GM21515 (cell line): Measurements from ENCODE around the gene POC1A.

Experiments used
- ATAC-seq: cut with Tn5 transposase; IDR thresholded peaks from one replicate; pipeline ENCODE4 v1.9.1; 2021; ENCODE audit not compliant: unreplicated experiment

Gene POC1A

DNA sequence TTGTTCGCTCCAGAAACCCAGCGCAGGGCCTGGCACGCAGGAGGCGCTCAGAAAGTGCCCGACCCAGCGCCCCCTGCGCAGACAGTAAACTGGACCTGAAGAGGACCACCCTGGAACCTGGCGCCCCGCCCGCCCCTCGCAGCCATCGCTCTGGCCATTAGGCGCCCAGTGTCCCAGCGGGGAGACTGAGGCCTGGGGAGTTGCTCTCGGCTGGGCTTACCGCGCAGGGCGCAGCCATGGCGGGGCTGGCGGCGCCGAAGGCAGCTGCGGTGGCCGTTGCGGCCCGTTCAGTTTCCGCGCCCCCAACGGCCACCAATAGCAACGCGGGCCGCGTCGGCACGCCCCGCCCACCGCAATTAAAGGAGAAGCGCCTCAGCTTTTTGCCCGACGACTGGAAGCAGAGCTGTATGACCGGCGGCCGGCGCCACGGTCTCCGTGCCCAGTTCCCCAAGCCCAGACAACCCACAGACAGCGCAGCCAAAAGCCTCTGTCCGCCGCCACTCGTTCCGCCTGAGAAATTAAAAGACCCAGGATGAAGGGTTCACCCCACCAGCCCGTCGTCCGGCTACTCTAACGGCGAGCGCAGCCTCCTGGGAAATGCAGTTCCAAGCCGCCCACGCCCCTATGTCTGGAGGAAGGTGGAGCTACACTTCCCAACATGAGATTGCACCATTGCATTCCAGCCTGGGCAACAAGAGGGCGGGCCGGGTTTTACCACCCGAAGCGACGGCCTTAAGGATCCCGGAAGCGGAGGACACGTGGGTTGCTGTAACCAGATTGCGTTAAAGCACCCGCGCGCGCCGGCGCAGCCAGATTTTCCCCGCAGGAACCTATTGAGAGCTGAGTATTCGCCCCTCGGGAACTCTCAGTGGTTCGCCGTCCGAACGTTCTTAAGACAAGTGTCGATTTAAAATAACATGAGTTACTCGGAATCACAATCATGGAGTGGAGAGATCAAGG, at the start of gene POC1A:
Gene POC1A, minus strand, starts transcription at position 289 of the 960 bp plus-strand sequence. Its CDS starts 51 bp downstream, at position 238.
- peak; percentile 71 for ATAC-seq

DNA sequence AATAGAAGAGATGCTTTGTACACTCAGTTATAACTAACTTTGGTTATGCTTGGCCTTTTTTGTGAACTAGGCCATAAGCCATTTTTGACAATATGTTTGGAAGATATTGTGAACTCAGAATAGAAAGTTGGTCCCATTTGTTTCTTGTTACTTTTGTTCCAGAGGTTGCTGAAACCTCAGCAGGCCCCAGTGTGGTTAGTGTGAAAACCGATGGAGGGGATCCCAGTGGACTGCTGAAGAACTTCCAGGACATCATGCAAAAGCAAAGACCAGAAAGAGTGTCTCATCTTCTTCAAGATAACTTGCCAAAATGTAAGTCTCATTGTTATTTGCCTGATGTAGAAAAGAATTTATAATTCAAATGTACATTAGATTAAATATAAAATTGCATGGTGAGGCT, 49.5 kb upstream of the POC1A start:
- no peak for ATAC-seq

DNA sequence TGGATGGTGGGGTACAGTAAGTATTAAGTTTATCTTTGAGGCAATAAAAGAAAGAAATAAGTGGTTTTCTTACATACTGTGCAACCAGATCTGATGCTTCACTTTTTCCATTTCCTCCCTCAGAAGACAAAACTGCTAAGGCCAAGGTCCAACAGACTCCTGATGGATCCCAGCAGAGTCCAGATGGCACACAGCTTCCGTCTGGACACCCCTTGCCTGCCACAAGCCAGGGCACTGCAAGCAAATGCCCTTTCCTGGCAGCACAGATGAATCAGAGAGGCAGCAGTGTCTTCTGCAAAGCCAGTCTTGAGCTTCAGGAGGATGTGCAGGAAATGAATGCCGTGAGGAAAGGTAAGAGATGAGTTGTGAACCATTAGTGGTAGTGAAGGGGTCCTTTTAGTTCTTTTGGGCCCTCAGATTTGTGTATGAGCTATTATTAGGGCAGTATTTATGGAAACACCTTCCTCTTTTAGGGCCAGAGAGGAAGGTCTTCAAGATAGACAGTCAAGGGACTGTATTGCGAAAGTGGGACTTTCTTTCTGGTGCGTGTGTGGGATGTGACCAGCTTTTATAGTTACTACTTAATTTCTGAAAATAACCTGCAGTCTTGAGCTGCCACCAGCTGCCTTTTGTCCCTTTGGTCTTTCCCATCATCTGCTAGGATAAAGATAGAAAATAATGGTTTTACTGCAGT, 48.3 kb upstream of the POC1A start:
- ATAC-seq = no peak

DNA sequence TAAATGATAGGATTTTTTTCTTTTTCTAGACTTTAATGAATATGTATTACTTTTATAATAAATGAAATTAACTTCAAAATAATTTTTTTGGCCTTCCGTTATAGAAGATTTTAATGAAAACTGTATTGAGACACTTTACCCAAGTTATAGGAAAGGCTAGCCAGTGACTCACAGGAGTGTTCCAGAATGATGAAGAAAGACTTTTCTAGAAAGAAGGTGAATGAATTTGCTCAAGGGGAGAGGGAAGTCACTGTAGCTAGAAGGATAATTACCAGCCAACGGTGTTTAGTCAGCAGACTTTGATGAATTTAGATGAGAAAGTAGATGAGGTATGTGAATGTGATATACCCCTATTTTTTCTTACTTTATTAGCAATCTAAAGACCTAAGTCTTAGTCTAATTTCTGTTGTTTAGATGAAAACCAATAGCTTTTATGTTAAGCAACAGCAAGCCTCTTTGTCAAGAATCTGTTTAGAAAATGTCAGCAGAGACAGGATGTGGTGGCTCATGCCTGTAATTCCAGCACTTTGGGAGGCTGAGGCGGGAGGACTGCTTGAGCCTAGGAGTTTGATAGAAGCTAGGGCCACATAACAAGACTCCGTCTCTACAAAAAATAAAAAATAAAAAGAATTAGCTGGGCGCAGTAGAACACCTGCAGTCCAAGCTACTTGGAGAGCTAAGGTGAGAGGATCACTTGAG, 46.9 kb upstream of the POC1A start:
- no peak for ATAC-seq

DNA sequence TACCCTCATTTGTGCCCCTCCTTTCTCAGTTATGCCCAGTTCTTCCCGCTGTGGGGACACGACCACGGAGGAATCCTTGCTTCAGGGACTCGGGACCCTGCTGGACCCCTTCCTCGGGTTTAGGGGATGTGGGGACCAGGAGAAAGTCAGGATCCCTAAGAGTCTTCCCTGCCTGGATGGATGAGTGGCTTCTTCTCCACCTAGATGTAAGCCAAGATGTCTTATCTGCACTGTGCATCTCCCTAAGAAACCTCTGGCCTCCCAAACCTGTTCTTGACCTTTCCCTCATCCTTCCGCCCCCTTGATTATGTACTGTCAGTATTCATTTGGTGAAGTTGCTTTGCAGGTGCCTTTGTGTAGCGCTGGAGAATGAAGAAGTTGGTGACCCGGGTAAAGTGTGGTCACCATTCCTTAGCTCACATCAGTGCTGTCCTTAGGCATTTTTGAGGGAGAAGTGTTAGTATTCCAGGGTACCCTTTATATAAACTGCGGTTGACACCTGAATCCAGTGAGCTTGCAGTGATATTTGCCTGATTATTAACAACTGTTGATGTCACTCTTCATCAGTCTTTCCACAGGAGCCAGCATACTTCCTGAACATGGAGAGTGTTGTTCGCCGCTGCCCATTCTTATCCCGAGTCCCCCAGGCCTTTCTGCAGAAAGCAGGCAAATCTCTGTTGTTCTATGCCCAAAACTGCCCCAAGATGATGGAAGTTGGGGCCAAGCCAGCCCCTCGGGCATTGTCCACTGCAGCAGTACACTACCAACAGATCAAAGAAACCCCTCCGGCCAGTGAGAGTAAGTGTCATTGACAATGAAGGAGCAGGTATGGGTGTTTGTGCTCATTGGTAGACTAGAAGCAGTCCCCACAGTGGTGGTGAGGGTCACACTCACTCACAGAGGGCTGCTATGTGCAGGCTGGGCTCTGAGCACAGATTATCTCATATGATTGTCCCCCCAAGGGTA, 44.7 kb upstream of the POC1A start:
- no peak for ATAC-seq

DNA sequence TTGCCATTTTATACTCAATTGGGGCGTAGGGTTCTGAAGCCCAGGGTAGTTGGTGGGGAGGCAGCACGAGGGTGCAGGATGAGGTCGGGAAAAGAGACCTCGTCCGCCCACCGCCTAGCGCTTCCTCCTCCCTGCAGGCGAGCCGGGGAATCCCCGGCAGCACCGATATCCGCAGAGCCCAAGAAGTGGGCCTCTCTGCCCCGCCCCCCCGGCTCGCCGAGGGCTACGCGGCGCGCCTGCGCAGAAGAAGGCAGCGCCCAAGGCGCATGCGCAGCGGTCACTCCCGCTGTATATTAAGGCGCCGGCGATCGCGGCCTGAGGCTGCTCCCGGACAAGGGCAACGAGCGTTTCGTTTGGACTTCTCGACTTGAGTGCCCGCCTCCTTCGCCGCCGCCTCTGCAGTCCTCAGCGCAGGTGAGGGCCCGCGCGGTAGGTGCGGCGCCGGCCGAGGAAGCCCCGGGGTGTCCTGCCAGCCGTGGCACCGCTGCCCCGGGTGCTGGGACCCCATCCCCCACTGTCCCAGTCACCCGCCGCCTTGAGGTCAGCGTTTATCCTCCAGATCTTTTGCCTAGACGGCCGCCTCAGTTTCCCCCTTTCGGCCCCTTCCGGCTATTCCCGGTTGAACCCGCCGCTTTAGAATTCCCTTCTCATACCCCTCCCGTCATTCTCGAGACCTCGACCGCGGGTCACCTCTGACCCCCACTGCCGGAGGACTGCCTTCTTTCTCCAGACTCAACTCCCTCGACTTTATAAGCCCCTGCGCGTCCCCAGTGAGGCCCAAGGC, 43.8 kb upstream of the POC1A start, which contains the start of gene ALAS1:
Gene ALAS1, plus strand, starts transcription at position 319 of the 784 bp plus-strand sequence. CDS start 1,082 bp downstream, outside the sequence.
- ATAC-seq = peak; percentile 80

DNA sequence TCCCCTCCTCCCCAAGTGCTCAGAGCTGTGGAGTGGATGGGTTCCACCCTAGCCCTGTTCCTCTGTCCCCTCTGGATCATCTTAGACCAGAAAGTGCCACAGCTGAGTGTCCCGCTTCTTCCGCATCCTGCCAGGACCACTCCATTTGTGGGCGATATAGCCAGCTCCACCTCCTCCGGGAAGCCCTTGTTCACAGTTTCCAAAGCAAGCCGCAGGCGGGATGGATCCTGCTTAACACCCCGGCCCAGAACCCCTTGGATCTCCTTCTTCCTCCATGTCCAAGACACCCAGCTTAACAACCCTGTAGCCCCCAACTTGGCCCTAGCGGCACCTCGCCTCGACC, 43.2 kb upstream of the POC1A start:
- no peak for ATAC-seq

DNA sequence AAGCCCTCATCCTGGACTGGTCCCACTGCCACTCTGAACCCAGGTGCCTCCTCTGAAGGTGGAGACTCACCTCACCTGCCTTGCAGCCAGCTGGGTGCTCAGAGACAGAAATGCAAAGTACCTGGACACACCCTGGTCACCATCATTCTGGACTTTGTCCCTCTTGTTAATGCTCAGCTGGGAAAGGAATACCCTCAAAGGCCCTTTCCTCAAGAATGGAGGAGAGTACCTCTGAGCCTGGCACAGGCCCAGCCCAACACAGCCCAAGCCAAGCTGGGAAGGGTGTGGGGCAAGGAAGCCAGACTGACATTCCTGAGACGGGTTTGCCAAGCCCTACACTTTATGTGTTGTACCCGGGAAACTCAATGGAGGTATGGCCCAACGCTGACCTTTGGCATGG, 42.8 kb upstream of the POC1A start:
- ATAC-seq = no peak

DNA sequence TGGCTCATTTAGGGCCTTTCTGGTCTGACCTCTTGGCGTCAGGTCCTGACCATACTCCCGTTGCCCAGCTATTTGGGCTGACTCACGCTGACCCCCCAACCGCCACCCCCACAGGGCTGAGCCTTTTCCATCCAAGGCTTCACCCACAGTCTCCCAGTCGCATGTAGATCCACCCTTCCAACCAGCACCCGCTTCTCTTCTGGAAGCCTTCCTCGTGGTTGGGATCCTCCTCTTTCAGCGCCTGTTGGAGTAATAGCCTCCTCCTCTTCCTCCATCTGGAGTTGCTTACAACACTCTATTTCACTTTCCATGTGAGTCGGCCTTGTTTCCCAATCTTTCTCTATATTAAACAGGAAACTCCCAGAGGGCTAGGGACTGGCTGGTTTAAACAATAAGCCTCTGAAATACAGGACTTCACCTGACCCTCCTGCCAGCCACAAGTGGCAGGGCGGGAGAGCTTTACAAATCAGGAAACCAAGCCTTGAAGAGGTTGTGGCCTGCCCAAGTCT, 41.7 kb upstream of the POC1A start:
- no peak for ATAC-seq

DNA sequence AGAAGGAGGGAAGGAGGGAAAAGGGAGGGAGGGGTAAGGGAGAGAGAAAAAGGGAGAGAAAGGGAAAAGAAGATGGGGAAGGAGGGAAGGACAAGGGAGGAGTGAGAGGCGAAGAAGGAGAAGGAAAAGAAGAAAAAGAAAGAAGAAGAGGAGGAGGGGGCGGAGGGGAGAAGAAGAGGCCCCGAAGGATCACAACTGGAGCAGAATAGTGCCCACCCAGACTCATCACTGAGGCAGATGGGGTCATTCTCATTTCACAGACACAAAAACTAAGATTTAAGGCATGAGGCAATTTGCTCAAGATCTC, 41.0 kb upstream of the POC1A start:
- no peak for ATAC-seq

DNA sequence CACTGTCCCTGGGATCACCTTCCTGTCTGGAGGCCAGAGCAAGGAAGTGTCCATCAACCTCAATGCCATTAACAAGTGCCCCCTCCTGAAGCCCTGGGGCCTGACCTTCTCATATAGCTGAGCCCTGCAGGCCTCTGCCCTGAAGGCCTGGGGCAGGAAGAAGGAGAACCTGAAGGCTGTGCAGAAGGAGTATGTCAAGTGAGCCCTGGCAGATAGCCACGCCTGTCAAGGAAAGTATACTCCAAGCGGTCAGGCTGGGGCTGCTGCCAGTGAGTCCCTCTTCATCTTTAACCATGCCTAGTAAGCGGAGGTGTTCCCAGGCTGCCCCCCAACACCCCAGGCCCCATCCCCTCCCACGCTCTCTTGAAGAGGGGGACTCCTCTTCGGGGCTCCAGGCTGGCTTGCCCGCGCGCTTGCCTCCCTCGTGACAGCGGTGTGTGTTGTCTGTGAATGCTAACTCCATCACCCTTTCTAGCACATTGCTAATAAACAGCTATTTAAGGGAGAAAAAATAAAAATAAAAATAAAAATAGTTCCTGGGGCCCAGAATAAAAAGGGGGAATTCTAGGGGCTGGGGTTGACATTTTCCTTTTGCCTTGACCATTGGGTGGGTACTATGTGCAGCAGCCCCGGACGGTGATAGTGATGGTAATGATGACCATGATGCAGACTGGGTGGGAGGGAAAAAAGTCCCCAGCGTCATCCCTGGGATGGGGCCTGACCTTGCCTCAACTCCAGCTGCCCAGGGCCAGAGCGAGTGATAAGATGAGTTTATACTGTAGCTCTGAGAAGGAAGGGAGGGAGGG, 40.5 kb upstream of the POC1A start:
- no peak for ATAC-seq

DNA sequence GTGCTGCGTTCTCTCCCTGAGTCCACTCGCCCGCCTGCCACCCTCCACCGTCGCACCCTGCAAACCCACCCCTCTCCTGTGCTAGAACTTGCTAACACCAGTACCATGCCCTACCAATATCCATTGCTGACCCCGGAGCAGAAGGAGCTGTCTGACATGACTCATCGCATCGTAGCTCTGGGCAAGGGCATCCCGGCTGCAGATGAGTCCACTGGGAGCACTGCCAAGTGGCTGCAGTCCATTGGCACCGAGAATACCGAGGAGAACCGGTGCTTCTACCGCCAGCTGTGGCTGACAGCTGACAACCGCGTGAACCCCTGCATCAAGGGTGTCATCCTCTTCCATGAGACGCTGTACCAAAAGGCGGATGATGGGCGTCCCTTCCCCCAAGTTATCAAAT, 38.8 kb upstream of the POC1A start:
- no peak for ATAC-seq

DNA sequence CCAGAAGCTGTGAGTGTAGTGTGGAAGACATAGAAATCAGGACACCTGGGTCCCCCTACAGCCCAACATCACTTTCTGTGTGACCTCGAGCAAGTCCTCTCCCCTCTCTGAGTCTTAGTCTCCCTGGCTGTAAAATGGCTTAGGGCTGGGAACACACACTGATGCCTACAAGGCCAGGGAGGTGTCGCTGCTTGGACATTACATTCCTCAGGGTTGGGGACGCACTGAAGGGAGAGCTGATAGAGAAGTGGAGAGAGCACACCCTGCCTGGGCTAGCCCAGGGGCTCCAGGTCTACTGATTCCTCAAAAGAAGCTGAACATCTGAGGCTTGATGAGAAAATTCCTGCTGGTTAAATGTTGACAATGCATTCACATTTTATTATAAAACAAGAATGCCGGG, 37.4 kb upstream of the POC1A start:
- ATAC-seq = no peak

DNA sequence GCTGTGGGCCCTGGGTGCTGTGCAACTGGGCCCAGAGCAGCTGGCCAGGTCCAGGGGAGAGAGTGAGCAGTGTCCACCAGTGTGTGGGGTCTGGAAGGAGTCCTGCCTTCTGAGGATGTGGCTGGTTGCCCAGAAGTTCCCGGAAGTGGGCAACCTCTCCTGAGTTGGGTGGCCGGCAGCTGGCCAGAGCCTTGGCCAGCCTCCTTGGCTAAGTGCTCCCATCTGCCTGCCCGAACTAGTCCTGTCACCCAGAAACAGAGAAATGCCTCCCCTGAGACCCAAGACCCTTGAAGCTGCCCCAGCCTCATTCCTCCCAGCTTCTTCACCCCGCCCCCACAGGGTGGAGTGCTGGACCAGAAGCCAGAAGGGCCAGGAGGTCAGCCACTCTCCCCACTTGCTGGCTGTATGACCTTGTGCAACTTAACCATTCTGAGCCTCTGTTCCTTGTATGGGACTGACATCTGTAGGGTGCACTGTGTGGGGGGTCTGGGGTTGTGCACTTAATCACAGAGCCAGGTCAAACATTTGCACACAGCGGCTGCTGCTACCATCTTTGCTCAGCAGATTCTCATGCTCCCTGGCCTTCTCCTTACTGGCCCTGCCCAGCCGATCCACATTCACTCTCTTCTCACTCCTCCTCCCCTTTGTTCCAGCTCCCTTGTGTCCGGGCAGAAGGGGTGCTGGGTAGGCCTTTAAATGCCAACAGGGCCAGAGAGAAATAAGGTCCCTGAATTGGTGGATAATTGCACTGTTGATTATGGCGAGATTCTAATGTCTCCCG, 36.3 kb upstream of the POC1A start:
- no peak for ATAC-seq

DNA sequence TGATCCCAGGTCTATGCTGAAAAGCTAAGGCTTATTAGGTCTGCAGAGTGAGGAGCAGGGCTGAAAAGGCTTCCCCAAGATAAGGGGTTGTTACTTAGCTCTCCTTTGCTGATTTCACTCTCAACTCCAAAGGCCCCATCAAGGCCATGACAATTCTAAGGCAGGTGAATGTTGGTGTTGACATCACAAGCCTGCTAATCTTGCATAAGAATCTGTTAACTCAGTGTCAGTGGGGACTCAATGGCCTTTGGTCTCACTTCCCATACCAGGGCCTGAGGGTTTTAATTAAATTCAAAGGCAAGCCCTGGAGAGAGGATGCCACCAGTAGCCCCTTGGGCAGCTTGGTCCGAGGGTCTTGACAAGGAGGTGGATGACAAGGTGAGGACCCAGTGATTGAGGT, 34.3 kb upstream of the POC1A start:
- ATAC-seq = no peak

DNA sequence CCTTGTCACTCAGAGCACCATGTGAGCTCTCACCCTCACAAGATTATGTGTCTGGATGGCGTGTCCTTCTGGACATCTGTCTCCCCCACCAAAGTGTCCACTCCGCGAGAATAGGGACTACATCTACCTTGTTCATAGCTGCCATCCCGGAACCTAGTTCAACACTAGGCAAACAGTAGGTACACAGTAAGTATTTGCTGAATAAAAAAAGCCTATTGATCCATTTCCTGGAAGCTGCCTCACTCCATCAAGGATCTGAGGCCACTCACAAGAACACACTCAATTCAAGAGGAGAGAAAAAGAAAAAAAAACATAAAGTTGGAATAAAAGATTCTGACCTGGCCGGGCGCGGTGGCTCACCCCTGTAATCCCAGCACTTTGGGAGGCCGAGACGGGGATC, 32.5 kb upstream of the POC1A start:
- no peak for ATAC-seq

DNA sequence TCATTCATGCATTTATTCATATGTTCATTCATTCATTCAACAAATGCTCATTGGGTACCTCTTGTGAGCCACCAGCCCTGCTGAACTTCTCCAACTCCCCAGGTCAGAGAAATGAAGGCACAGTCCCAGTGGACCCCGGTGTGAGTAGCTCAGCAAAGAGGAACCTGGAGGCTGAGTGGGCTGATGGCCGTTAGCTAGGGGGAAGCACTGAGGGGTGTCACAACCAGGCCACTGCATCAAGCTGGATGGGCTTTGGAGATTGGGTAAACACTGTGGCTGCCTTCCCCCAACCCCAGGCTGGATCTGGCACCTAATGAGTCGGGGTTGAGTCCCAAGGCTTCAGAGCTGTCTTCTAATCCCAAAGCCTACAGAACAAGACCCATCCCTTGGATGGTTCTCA, 31.6 kb upstream of the POC1A start:
- no peak for ATAC-seq

DNA sequence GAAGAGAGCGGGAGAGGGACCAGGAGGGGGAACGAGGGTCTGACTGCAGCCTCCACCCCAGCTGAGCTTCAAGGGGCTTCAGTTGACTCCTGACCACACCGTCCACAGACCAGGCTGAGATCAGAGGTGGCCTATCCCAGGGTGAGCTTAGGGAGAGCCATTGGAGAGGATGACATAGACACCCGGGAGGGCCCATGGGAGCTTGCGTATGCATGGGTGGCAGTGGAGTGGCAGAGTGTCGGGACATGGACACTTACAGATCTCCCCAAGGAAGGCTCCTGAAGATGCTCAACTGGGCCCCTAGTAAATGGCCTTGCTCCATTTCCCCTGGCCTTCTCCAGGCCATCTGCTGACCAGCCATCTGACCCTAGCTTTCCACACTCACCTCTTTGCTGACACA, 31.1 kb upstream of the POC1A start:
- no peak for ATAC-seq
